Measurements from ENCODE around the gene PRR35.

GRCh38 chr16:560701-561412, 663 bp downstream of the PRR35 start:
- TF ChIP-seq CTCF (IDR thresholded peaks at IDR 0.05; ENCODE audit: poor library complexity, severe bottlenecking) (no peak), TAF1 (IDR thresholded peaks at IDR 0.05; ENCODE audit: low read depth) (no peak), POLR2AphosphoS5 (IDR thresholded peaks at IDR 0.05) (no peak), MXI1 (conservative IDR thresholded peaks at IDR 0.05; ENCODE audit: poor library complexity, severe bottlenecking) (no peak), EZH2 (IDR thresholded peaks at IDR 0.05; ENCODE audit: borderline replicate concordance, insufficient read depth, low read length, poor library complexity, severe bottlenecking) (no peak), EP300 (conservative IDR thresholded peaks at IDR 0.05; ENCODE audit: poor library complexity, severe bottlenecking) (no peak), REST (IDR thresholded peaks at IDR 0.05; ENCODE audit: borderline replicate concordance) (no peak)
